Peyer's patch (tissue), 4 donors: ENCODE measurements around the gene CUEDC2.

Experiments
- CTCF ChIP-seq, 6 experiments: fragments of 450-650 bp in 4 of 6; fragments of 200-600 bp in 2 of 6; sonication (generic) in 1 of 6; IDR thresholded peaks; one replicate each; pipeline ENCODE4 v1.5.1; 2017 to 2019; ENCODE audit warnings: antibody characterized with exemption in 6 of 6, mild to moderate bottlenecking in 3 of 6, moderate library complexity in 1 of 6
- POLR2A ChIP-seq, 2 donors: fragments of 450-650 bp; IDR thresholded peaks; one replicate each; pipeline ENCODE4 v1.5.1; 2017; ENCODE audit warnings: antibody characterized with exemption in 2 of 2, mild to moderate bottlenecking in 2 of 2, moderate library complexity in 2 of 2

- TF ChIP-seq CTCF (IDR thresholded peaks at IDR 0.05) (no peak), POLR2A (IDR thresholded peaks at IDR 0.05) (peak in 1 of 2 donors; percentile 7)
Observed at GRCh38 chr10:102421507-102421756, 10.9 kb downstream of the CUEDC2 start.
